Hepatocyte (in vitro differentiated cells): ENCODE results near the gene PSD. TPM values are rescaled to one million over a fixed set of nuclear protein-coding genes. Genes with fewer than 3 reads are reported as not detected.
A peak's percentile ranks its signal among the peaks of the same experiment; 100 is the strongest.

Source experiments
- DNase-seq: peaks from one replicate; pipeline ENCODE4 v3.0.0-alpha.2; 2016; ENCODE audit warnings: low spot score
- H2AFZ ChIP-seq: fragments of 200-600 bp; sonication (generic); 2 replicates; pipeline ENCODE4 v1.6.0; 2016; ENCODE audit warnings: antibody characterized with exemption, mild to moderate bottlenecking
- H3K27ac ChIP-seq: fragments of 200-600 bp; sonication (generic); 2 replicates; pipeline ENCODE4 v1.5.1; 2016; ENCODE audit warnings: mild to moderate bottlenecking
- H3K27me3 ChIP-seq: fragments of 200-600 bp; sonication (generic); 2 replicates; pipeline ENCODE4 v1.6.1; 2016
- H3K36me3 ChIP-seq: fragments of 200-600 bp; sonication (generic); replicated peaks from 2 replicates; pipeline ENCODE4 v1.5.1; 2016; ENCODE audit warnings: low read depth; ENCODE audit not compliant: insufficient read depth
- H3K4me1 ChIP-seq: fragments of 200-600 bp; sonication (generic); 2 replicates; pipeline ENCODE4 v1.5.1; 2016; ENCODE audit warnings: mild to moderate bottlenecking, moderate library complexity; ENCODE audit not compliant: insufficient read depth
- H3K4me2 ChIP-seq: fragments of 200-600 bp; sonication (generic); 2 replicates; pipeline ENCODE4 v1.6.0; 2016
- H3K4me3 ChIP-seq: fragments of 200-600 bp; sonication (generic); 2 replicates; pipeline ENCODE4 v1.5.1; 2016; ENCODE audit warnings: mild to moderate bottlenecking
- H3K79me2 ChIP-seq: fragments of 200-600 bp; sonication (generic); 2 replicates; pipeline ENCODE4 v1.6.0; 2017; ENCODE audit warnings: mild to moderate bottlenecking
- H3K9me2 ChIP-seq: fragments of 200-600 bp; sonication (generic); replicated peaks from 2 replicates; pipeline ENCODE4 v1.6.0; 2017; ENCODE audit warnings: mild to moderate bottlenecking; ENCODE audit not compliant: insufficient read depth
- H3K9me3 ChIP-seq: fragments of 200-600 bp; sonication (generic); 2 replicates; pipeline ENCODE4 v1.5.1; 2016; ENCODE audit warnings: low read depth, mild to moderate bottlenecking
- H4K20me1 ChIP-seq: fragments of 200-600 bp; sonication (generic); 2 replicates; pipeline ENCODE4 v1.6.0; 2016; ENCODE audit warnings: mild to moderate bottlenecking; ENCODE audit not compliant: insufficient read depth, poor library complexity, severe bottlenecking
- CTCF ChIP-seq: fragments of 200-600 bp; sonication (generic); IDR thresholded peaks from 2 replicates; pipeline ENCODE4 v1.5.1; 2016; ENCODE audit warnings: antibody characterized with exemption, mild to moderate bottlenecking; ENCODE audit not compliant: poor library complexity
- EZH2 ChIP-seq: fragments of 200-600 bp; sonication (generic); IDR thresholded peaks from 2 replicates; pipeline ENCODE4 v1.6.1; 2016; ENCODE audit warnings: antibody characterized with exemption, mild to moderate bottlenecking, borderline replicate concordance
- EZH2phosphoT487 ChIP-seq: fragments of 200-600 bp; sonication (generic); IDR thresholded peaks from one replicate; pipeline ENCODE4 v1.6.1; 2018; ENCODE audit warnings: antibody characterized with exemption, mild to moderate bottlenecking, low read depth, moderate library complexity; ENCODE audit not compliant: unreplicated experiment, severe bottlenecking
- WGBS: methylation state at CpG from one replicate; pipeline ENCODE4 v1.1.6; 2016; ENCODE audit warnings: low lambda C conversion rate; ENCODE audit errors: missing lambda C conversion rate; 5-methylcytosine and 5-hydroxymethylcytosine counted together
- microRNA counts: library from miRNA; unstranded; fragments of <30 nt; microRNA quantifications from one replicate; lab custom pipeline; 2017
- microRNA-seq: library from miRNA; unstranded; fragments of <30 nt; microRNA quantifications from one replicate; pipeline ENCODE4, GENCODE V29; 2017
- polyA plus RNA-seq: library from polyadenylated mRNA; unstranded; fragments of >200 nt; fragmentation: Nextera tagmentation; extraction: Ambion mirVana; gene quantifications from 2 replicates; pipeline ENCODE4 v1.2.1, GENCODE V29; 2016
- small RNA-seq: library from RNA; depleted of rRNA; stranded (forward); fragments of <200 nt; gene quantifications from one replicate; pipeline ENCODE3, GENCODE V24; 2014
- total RNA-seq: library from RNA; depleted of rRNA; stranded (reverse); fragments of >200 nt; gene quantifications from 2 replicates; pipeline ENCODE4 v1.2.3, GENCODE V29; 2014

Gene PSD
- total and polyA plus RNA-seq, 2 experiments from 2014 or later = 13.1 to 20.1 TPM

GRCh38 chr10:102367441-102367840, 51.1 kb downstream of the PSD start:
- no peak overlapping the region for H3K27ac ChIP-seq
- TF ChIP-seq EZH2phosphoT487 = no peak
- H2AFZ ChIP-seq = no peak overlapping the region
- H3K4me2 ChIP-seq = no peak overlapping the region
- H3K9me3 ChIP-seq = no peaks in the 10 kb centered on the region
- no peaks in the 10 kb centered on the region for H3K9me2 ChIP-seq
- H4K20me1 ChIP-seq = no peaks in the 10 kb centered on the region
- no peaks in the 10 kb centered on the region for H3K79me2 ChIP-seq
- no peaks in the 10 kb centered on the region for H3K4me1 ChIP-seq
- H3K27me3 ChIP-seq = no peaks in the 10 kb centered on the region
- no peaks in the 10 kb centered on the region for H3K36me3 ChIP-seq
- H3K4me3 ChIP-seq = no peak overlapping the region
- 100% methylated on average over 1 of the region's 1 CpG for WGBS
- DNase-seq = no peak

GRCh38 chr10:102358712-102359382, 59.7 kb downstream of the PSD start:
- H3K27me3 ChIP-seq = no peaks in the 10 kb centered on the region
- no peak for TF ChIP-seq EZH2
- TF ChIP-seq EZH2phosphoT487 = no peak
- TF ChIP-seq CTCF = no peak
- H3K79me2 ChIP-seq = no peaks in the 10 kb centered on the region
- no peaks in the 10 kb centered on the region for H4K20me1 ChIP-seq
- WGBS = 96% methylated on average over 4 of the region's 4 CpGs
- H3K4me3 ChIP-seq = no peak overlapping the region
- no peaks in the 10 kb centered on the region for H3K9me2 ChIP-seq
- H3K36me3 ChIP-seq = no peaks in the 10 kb centered on the region
- H2AFZ ChIP-seq = no peak overlapping the region
- no peaks in the 10 kb centered on the region for H3K9me3 ChIP-seq
- no peak for DNase-seq
- H3K4me2 ChIP-seq = no peak overlapping the region
- H3K4me1 ChIP-seq = no peaks in the 10 kb centered on the region
- no peak overlapping the region for H3K27ac ChIP-seq

GRCh38 chr10:102354451-102354850, 64.1 kb downstream of the PSD start:
- TF ChIP-seq EZH2phosphoT487 (no peak), CTCF (no peak), EZH2 (no peak)

More at GRCh38 chr10:102354451-102354850, 64.1 kb downstream of the PSD start:
- Histone ChIP-seq H3K27ac (no peak overlapping the region), H3K4me2 (no peak overlapping the region), H3K4me1 (no peaks in the 10 kb centered on the region), H2AFZ (no peak overlapping the region), H3K79me2 (no peaks in the 10 kb centered on the region), H3K36me3 (no peaks in the 10 kb centered on the region), H4K20me1 (peaks cover 13% of the 10 kb centered on the region), H3K9me3 (no peaks in the 10 kb centered on the region), H3K4me3 (no peak overlapping the region), H3K27me3 (no peaks in the 10 kb centered on the region), H3K9me2 (no peaks in the 10 kb centered on the region)
- DNase-seq = no peak
- 92% methylated on average over 3 of the region's 3 CpGs for WGBS

MicroRNA genes within 50 kb of the gene (microRNA counts, 767-probe panel; counts per million panel counts)
- microRNA hsa-miR-146b-3p (lab: Ali Mortazavi, UCI) (not detected), microRNA hsa-miR-146b-5p (lab: Ali Mortazavi, UCI) (not detected)

Small RNAs within 50 kb of the gene (microRNA-seq; reads per million reads assigned to microRNA genes)
- 1,715 reads per million, percentile 83 among the genes with 10 or more reads in this experiment for gene MIR146B

Small RNAs within 50 kb of the gene (small RNA-seq; reads per million reads assigned to genes)
- 3,065 reads per million, percentile 99 among the genes with 10 or more reads in this experiment for gene MIR146B

Other genes with a start within 250 kb of the PSD start
- 0.40 TPM in 1 of 2 replicates, not detected in the other for gene ELOVL3, start 192.5 kb downstream of the PSD start, total RNA-seq
- gene ELOVL3, start 192.5 kb downstream of the PSD start, polyA plus RNA-seq = not detected in 2 replicates
- not detected in 2 replicates for gene PITX3, start 177.3 kb downstream of the PSD start, total RNA-seq
- gene PITX3, start 177.3 kb downstream of the PSD start, polyA plus RNA-seq = 0.52 and 0.79 TPM in 2 replicates
- gene GBF1, start 173.3 kb downstream of the PSD start, total RNA-seq = 43.0 and 55.4 TPM in 2 replicates
- 35.7 and 43.1 TPM in 2 replicates for gene GBF1, start 173.3 kb downstream of the PSD start, polyA plus RNA-seq
- 13.0 and 23.2 TPM in 2 replicates for gene NFKB2, start 23.1 kb downstream of the PSD start, total RNA-seq
- 27.4 and 29.6 TPM in 2 replicates for gene NFKB2, start 23.1 kb downstream of the PSD start, polyA plus RNA-seq
- gene FBXL15, start 2.1 kb upstream of the PSD start, total RNA-seq = 16.3 and 25.0 TPM in 2 replicates
- gene FBXL15, start 2.1 kb upstream of the PSD start, polyA plus RNA-seq = 42.3 and 47.4 TPM in 2 replicates
- gene CUEDC2, start 13.8 kb upstream of the PSD start, total RNA-seq = 37.9 and 45.4 TPM in 2 replicates
- 77.9 and 79.9 TPM in 2 replicates for gene CUEDC2, start 13.8 kb upstream of the PSD start, polyA plus RNA-seq
- 5.6 and 7.7 TPM in 2 replicates for gene C10orf95, start 32.8 kb upstream of the PSD start, total RNA-seq
- 5.2 and 8.3 TPM in 2 replicates for gene C10orf95, start 32.8 kb upstream of the PSD start, polyA plus RNA-seq
- 84.1 and 90.7 TPM in 2 replicates for gene ACTR1A, start 83.9 kb upstream of the PSD start, total RNA-seq
- gene ACTR1A, start 83.9 kb upstream of the PSD start, polyA plus RNA-seq = 80.5 and 86.7 TPM in 2 replicates
- 10.2 and 10.9 TPM in 2 replicates for gene SUFU, start 85.2 kb upstream of the PSD start, total RNA-seq
- gene SUFU, start 85.2 kb upstream of the PSD start, polyA plus RNA-seq = 18.2 TPM in 2 replicates
- gene TRIM8, start 225.7 kb upstream of the PSD start, total RNA-seq = 41.3 and 53.3 TPM in 2 replicates
- 61.2 and 63.4 TPM in 2 replicates for gene TRIM8, start 225.7 kb upstream of the PSD start, polyA plus RNA-seq